Gastrocnemius medialis (tissue), 4 donors: ENCODE measurements around the gene WSCD1. TPM values are rescaled to one million over a fixed set of nuclear protein-coding genes. Genes with fewer than 3 reads are reported as not detected.

ENCODE experiments used
- ATAC-seq, 2 donors: fragments of 150-250 bp; one replicate each; pipeline ENCODE4 v1.9.1; 2016
- DNase-seq, 2 donors: peaks; one replicate each; pipeline ENCODE4 v3.0.0-alpha.2; 2019
- H3K27ac ChIP-seq, 4 donors: fragments of 200-600 bp; sonication (generic); 1 replicate in 1 of 4; 2 replicates in 3 of 4; pipeline ENCODE4 v1.5.1; 2016 to 2018; ENCODE audit warnings: mild to moderate bottlenecking in 2 of 4, moderate library complexity in 1 of 4
- H3K27me3 ChIP-seq, 3 donors: fragments of 200-600 bp; sonication (generic) in 2 of 3; 1 replicate in 1 of 3; 2 replicates in 2 of 3; pipeline versions ENCODE4 v1.5.1 to v1.6.0; 2016 to 2019; ENCODE audit warnings: mild to moderate bottlenecking in 1 of 3, moderate library complexity in 1 of 3
- H3K36me3 ChIP-seq, 2 donors: fragments of 200-600 bp; sonication (generic) in 1 of 2; one replicate each; pipeline ENCODE4 v1.5.1; 2017 to 2018
- H3K4me1 ChIP-seq, 2 donors: fragments of 200-600 bp; sonication (generic) in 1 of 2; one replicate each; pipeline ENCODE4 v1.5.1; 2016 to 2017; ENCODE audit warnings: mild to moderate bottlenecking in 2 of 2
- H3K4me3 ChIP-seq, 4 donors: fragments of 200-600 bp; sonication (generic) in 3 of 4; 1 replicate in 1 of 4; 2 replicates in 3 of 4; pipeline ENCODE4 v1.5.1; 2016 to 2019; ENCODE audit warnings: mild to moderate bottlenecking in 2 of 4
- H3K9me3 ChIP-seq, 3 donors: fragments of 200-600 bp; sonication (generic) in 2 of 3; 1 replicate in 1 of 3; 2 replicates in 2 of 3; pipeline ENCODE4 v1.5.1; 2016 to 2019
- CTCF ChIP-seq, 5 experiments: fragments of 450-650 bp in 3 of 5; fragments of 200-600 bp in 2 of 5; sonication (generic) in 2 of 5; IDR thresholded peaks in 4 of 5; conservative IDR thresholded peaks in 1 of 5; 1 replicate in 4 of 5; 2 replicates in 1 of 5; pipeline ENCODE4 v1.5.1; 2016 to 2019; ENCODE audit warnings: antibody characterized with exemption in 5 of 5, mild to moderate bottlenecking in 3 of 5, moderate library complexity in 3 of 5
- POLR2A ChIP-seq, 2 donors: fragments of 450-650 bp; IDR thresholded peaks; one replicate each; pipeline ENCODE4 v1.6.1; 2017; ENCODE audit warnings: antibody characterized with exemption in 2 of 2, mild to moderate bottlenecking in 2 of 2, moderate library complexity in 2 of 2
- in situ Hi-C, 4 donors: fragments of 200-750 bp; cut with MboI; loops; one replicate each; pipeline versions ENCODE4 v1.15.0 to v1.8.0; 2017; ENCODE audit warnings: low sequenced_read_pairs in 4 of 4
- intact Hi-C: fragments of 100-400 bp; cut with DNase I; formaldehyde crosslinking; loops from one replicate; pipeline ENCODE4 v1.15.1; 2023; ENCODE audit warnings: low total_unique reads
- total RNA-seq, 4 donors: library from RNA; depleted of rRNA; stranded (reverse); fragments of >200 nt; gene quantifications; one replicate each; pipeline versions ENCODE4 v1.1.0 to v1.2.3, GENCODE V29; 2016

Gene WSCD1
- total RNA-seq, 4 donors from 2014 or later: 2.7 to 15.3 (median 5.9) TPM

GRCh38 chr17:6092903-6093468 is 22.8 kb downstream of the WSCD1 start:
- Histone ChIP-seq H3K9me3 (no peaks in the 10 kb centered on the region), H3K4me3 (no peak overlapping the region), H3K4me1 (peaks cover 40 to 53% of the 10 kb centered on the region in 2 donors), H3K27ac (no peak overlapping the region), H3K27me3 (no peaks in the 10 kb centered on the region), H3K36me3 (no peaks in the 10 kb centered on the region)
- DNase-seq (no peak), ATAC-seq (no peak)
- in situ Hi-C loops: no loop called here
- TF ChIP-seq POLR2A (IDR thresholded peaks at IDR 0.05) (no peak), CTCF (IDR thresholded peaks at IDR 0.05 in 4 of 5, conservative IDR thresholded peaks at IDR 0.05 in 1 of 5) (no peak)
- intact Hi-C loops: no loop called here

GRCh38 chr17:6094453-6094852 is 24.3 kb downstream of the WSCD1 start:
- peaks cover 54 to 66% of the 10 kb centered on the region in 2 donors for H3K4me1 ChIP-seq
- DNase-seq (no peak), ATAC-seq (no peak)
- in situ Hi-C loops: no loop called here
- H3K27me3 ChIP-seq: no peaks in the 10 kb centered on the region
- TF ChIP-seq POLR2A (IDR thresholded peaks at IDR 0.05) (no peak), CTCF (IDR thresholded peaks at IDR 0.05 in 4 of 5, conservative IDR thresholded peaks at IDR 0.05 in 1 of 5) (no peak)
- no peak overlapping the region for H3K4me3 ChIP-seq
- H3K36me3 ChIP-seq: no peaks in the 10 kb centered on the region
- no peak overlapping the region for H3K27ac ChIP-seq
- H3K9me3 ChIP-seq: no peaks in the 10 kb centered on the region
- intact Hi-C loops: no loop called here

- Histone ChIP-seq H3K27me3 (no peaks in the 10 kb centered on the region), H3K36me3 (no peaks in the 10 kb centered on the region), H3K27ac (no peak overlapping the region), H3K9me3 (no peaks in the 10 kb centered on the region), H3K4me1 (peaks cover 54 to 61% of the 10 kb centered on the region in 2 donors), H3K4me3 (no peak overlapping the region)
- no peak for TF ChIP-seq CTCF (IDR thresholded peaks at IDR 0.05 in 4 of 5, conservative IDR thresholded peaks at IDR 0.05 in 1 of 5)
- no peak for TF ChIP-seq POLR2A (IDR thresholded peaks at IDR 0.05)
- intact Hi-C loops (no loop called here), in situ Hi-C loops (no loop called here)
- DNase-seq (no peak), ATAC-seq (no peak)
Measured at GRCh38 chr17:6094926-6095325, 24.7 kb downstream of the WSCD1 start.

- TF ChIP-seq CTCF (IDR thresholded peaks at IDR 0.05 in 4 of 5, conservative IDR thresholded peaks at IDR 0.05 in 1 of 5) (no peak), POLR2A (IDR thresholded peaks at IDR 0.05) (no peak)
- DNase-seq: no peak
- H3K27me3 ChIP-seq: no peaks in the 10 kb centered on the region
- no peak for ATAC-seq
- H3K9me3 ChIP-seq: no peaks in the 10 kb centered on the region
- intact Hi-C loops: no loop called here
- H3K27ac ChIP-seq: no peak overlapping the region
- H3K4me1 ChIP-seq: peaks cover 54 to 56% of the 10 kb centered on the region in 2 donors
- in situ Hi-C loops: no loop called here
- H3K36me3 ChIP-seq: no peaks in the 10 kb centered on the region
- H3K4me3 ChIP-seq: no peak overlapping the region
Measured at GRCh38 chr17:6095501-6095900, 25.3 kb downstream of the WSCD1 start.
